CD4-positive, alpha-beta T cell treated with Interleukin-21 for 1 hour (primary cell): ENCODE results near the gene LRCH1.

Source experiments
- DNase-seq: peaks from one replicate; pipeline ENCODE4 v3.0.0-alpha.2; 2020

LRCH1 gene

GRCh38 chr13:46595136-46595884 is 42.3 kb downstream of the LRCH1 start:
- no peak for DNase-seq

GRCh38 chr13:46595885-46596275 is 42.9 kb downstream of the LRCH1 start:
- no peak for DNase-seq

DNA sequence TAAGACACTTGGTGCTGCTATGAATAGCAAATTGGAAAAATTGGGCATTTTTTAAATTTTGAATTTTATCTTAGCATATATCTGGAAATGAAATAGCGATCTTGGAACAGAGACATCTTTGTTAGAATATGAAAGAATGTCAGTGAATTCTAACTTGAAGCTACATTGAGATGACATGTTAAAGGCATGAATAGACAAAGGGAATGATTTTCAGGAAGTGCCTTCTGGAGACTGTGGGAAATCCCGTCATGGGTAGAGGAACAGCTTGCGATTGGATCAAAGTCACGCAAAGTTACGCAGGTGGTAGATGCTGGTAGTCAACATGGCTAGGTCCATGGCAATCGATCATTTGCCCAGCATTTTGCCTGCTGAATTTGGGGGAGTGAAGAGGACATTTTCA is 43.5 kb downstream of the LRCH1 start:
- DNase-seq, result no peak

GRCh38 chr13:46598140-46598819 is 45.3 kb downstream of the LRCH1 start:
- no peak for DNase-seq

- DNase-seq, result no peak
These were observed 45.8 kb downstream of the LRCH1 start for GRCh38 chr13:46598820-46599180.

GRCh38 chr13:46600943-46601311 is 48.0 kb downstream of the LRCH1 start:
- DNase-seq, result no peak

GRCh38 chr13:46602531-46602930 is 49.6 kb downstream of the LRCH1 start:
- no peak for DNase-seq

- no peak for DNase-seq
These were observed 50.2 kb downstream of the LRCH1 start for GRCh38 chr13:46603165-46603603.

DNA sequence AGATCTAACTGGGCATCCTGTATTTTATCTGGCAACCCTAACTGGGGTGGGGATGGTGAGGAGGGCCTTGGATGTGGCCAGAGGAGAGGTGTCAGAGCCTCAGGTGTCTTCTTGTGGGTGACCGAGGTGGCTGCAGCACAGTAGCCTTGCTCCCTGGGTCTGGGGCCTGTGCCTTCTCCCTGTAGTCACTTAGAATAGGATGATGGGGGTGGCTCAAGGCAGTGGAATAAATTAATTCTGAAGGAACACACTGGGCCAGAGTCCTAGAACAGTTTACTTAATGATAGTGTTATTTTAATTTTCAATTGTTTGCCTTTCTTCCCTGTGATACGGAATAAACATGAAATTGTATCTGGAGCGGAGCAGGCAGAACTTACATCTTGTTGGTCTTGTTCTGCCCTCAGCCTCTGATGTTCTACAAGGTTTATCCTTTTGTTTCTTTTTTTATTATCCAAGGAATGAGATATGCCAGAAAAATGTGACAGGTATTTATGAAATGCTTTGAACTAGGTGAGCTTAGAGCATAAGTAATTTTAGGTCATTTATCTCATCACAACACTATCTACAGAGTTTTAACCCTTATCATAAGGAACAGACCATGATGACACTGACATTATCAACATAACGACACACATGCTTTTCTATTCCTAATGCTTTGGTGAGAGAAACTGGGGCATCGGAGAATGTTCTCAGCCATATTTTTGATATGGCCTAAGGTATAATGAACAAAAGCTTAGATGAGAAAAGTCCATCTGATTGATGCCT is 51.4 kb downstream of the LRCH1 start:
- no peak for DNase-seq

DNA sequence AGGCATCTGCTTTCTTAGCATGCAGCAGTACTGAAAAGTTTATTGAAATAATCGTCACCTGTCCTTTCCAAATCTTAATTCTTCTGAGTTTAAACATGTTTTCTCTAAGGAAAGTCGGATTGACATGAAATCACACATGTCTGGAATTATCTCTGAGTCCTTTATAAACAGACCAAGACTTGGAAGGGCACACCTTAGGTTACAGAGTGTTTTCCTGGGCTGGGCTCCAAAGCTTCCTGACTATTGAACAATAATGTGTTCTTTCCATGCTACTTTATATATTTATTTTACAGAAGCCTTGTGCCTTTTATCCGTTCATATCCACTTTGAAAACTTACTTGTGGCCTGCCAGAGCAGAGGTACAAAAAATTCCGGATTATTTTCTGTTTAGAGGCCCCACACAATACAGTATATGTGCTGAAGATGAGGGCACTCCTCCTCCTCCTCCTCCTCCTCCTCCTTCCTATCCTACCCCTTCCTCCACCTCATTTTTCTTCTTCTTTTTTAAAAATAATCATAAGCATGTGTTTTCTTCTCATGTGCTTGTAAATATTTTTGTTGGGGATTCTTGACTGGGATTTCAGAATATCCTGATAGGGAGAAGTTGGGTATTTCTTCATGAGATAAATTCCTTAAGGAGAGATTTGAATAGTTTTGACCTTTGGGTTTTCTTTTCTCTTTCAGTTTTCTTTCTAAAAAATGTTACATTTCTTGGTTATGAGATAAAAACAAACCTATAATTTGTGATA is 52.3 kb downstream of the LRCH1 start:
- no peak for DNase-seq

GRCh38 chr13:46605825-46606554 is 53.0 kb downstream of the LRCH1 start:
- DNase-seq, result no peak

GRCh38 chr13:46606970-46607369 is 54.0 kb downstream of the LRCH1 start:
- no peak for DNase-seq

GRCh38 chr13:46607768-46608564 is 55.0 kb downstream of the LRCH1 start:
- no peak for DNase-seq

DNA sequence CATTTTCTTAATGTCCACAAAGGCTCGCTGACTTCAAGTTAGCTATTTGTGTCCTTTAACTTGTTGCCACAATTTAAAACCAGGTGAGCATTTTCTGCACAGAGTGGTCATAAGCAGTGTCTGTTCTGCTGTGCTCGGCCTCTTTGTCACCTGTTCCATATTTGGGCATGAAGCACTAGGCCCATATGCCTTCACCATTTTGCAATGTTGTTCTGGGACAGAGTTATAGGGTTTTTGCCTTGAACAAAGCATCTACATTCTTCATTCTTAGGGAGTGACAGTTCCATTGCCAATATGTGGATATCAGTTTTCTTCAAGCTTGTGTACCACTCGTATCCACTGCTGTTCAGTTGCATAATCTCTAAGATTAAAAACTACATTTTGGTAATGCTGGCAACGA is 56.1 kb downstream of the LRCH1 start:
- no peak for DNase-seq

GRCh38 chr13:46609726-46610125 is 56.8 kb downstream of the LRCH1 start:
- no peak for DNase-seq

- DNase-seq, result no peak
These were observed 59.3 kb downstream of the LRCH1 start for GRCh38 chr13:46612267-46612666.

DNA sequence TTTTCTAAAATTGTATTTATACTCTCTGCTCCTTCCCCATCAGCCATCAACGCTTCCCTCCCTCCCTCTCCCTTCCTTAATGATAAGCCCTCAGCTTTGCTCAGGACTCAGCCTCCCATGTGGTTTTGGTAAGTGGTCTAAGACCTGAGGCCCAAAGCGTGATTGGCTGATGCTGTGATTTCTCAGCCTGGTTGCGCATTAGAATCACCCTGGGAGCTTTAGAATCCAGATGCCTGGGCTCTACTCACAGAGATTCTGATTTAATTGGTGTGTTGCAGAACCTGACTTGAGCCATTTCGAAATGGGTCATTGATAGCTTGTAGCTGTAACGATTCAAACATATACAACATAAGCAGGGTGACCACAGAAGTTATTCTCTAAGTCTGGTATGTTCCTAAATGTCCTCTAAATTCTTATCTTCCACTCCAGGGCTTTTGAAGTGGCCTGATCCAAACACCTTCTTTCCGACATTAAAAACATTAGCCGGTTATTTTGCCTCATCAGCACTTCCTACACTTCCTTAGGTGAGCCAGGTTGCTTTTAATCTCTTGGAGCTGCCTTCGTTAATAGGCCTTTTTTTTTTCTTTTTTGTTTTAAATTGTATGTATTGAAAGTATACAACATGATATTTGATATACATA is 60.6 kb downstream of the LRCH1 start:
- no peak for DNase-seq

- DNase-seq, result no peak
These were observed 61.6 kb downstream of the LRCH1 start for GRCh38 chr13:46614582-46614981.

GRCh38 chr13:46615888-46616531 is 63.0 kb downstream of the LRCH1 start:
- DNase-seq, result no peak

DNA sequence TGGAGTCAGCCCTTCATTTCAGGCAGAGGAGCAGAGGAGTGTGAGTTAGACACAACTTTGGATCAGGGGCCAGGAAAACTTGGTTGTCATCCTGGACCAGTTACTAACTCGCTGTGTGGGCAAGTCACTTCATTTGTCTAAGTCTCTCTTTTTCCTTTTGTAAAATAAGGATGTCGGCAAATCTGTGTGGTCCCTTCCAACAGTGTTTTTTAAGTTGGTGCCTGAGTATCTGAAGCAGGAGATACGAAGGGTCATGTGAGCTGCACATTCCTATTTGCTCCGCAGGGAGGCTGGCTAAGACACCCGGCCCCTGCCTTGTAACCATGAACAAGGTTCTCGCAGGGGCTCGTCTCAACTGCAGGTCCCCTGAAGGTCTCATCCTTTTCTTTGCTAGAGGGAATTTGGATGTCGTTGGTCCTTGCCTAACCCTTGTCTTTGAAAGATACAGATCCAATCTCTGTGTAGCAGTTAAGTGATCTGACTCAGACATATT is 64.3 kb downstream of the LRCH1 start:
- DNase-seq, result no peak
